ENCODE measurements around the gene MDM2.

DNA sequence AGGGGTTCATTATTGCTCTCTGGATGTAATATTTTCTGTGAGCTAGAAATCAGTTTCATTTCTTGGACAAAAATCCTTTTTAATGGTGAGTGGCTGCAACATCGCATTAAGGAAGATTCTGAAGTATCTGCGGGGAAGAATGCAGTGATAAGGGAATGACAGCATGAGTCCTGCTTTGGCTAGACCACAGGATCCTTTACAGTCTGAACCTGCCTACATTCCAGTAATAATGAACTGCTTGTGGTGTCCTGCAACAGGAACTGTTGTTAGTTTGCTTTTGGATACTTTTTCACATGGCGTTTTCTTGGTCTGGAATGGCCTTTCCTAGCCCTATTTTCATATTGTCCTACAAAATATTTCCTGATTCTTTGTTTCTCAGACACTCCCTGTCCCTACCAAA lies 15.7 kb downstream of the MDM2 start:
- TF ChIP-seq, protein P1, sequence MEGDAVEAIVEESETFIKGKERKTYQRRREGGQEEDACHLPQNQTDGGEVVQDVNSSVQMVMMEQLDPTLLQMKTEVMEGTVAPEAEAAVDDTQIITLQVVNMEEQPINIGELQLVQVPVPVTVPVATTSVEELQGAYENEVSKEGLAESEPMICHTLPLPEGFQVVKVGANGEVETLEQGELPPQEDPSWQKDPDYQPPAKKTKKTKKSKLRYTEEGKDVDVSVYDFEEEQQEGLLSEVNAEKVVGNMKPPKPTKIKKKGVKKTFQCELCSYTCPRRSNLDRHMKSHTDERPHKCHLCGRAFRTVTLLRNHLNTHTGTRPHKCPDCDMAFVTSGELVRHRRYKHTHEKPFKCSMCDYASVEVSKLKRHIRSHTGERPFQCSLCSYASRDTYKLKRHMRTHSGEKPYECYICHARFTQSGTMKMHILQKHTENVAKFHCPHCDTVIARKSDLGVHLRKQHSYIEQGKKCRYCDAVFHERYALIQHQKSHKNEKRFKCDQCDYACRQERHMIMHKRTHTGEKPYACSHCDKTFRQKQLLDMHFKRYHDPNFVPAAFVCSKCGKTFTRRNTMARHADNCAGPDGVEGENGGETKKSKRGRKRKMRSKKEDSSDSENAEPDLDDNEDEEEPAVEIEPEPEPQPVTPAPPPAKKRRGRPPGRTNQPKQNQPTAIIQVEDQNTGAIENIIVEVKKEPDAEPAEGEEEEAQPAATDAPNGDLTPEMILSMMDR (IDR thresholded peaks at IDR 0.05; ENCODE audit: low read depth, low read length): no peak
- TF ChIP-seq EZH2phosphoT487 (IDR thresholded peaks at IDR 0.05; ENCODE audit: low read depth): no peak

All from OCI-LY3 (cell line).